PC-9 (cell line): Measurements from ENCODE around the gene RNF44.

Source experiments
- EZH2 ChIP-seq: fragments of 200-600 bp; sonication (generic); IDR thresholded peaks from 2 replicates; pipeline ENCODE4 v1.8.0; 2017; ENCODE audit warnings: antibody characterized with exemption, low read depth
- TF ChIP-seq, protein P1 (sequence below): fragments of 200-600 bp; sonication (generic); conservative IDR thresholded peaks from 2 replicates; pipeline ENCODE4 v1.6.1; 2017; ENCODE audit warnings: mixed run types, antibody characterized with exemption, mild to moderate bottlenecking, moderate library complexity

GRCh38 chr5:176527246-176528222, 9.7 kb downstream of the RNF44 start:
- TF ChIP-seq EZH2: no peak
- TF ChIP-seq, protein P1, sequence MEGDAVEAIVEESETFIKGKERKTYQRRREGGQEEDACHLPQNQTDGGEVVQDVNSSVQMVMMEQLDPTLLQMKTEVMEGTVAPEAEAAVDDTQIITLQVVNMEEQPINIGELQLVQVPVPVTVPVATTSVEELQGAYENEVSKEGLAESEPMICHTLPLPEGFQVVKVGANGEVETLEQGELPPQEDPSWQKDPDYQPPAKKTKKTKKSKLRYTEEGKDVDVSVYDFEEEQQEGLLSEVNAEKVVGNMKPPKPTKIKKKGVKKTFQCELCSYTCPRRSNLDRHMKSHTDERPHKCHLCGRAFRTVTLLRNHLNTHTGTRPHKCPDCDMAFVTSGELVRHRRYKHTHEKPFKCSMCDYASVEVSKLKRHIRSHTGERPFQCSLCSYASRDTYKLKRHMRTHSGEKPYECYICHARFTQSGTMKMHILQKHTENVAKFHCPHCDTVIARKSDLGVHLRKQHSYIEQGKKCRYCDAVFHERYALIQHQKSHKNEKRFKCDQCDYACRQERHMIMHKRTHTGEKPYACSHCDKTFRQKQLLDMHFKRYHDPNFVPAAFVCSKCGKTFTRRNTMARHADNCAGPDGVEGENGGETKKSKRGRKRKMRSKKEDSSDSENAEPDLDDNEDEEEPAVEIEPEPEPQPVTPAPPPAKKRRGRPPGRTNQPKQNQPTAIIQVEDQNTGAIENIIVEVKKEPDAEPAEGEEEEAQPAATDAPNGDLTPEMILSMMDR: no peak
